ENCODE data around the gene PCOLCE2.

GRCh38 chr3:142934128-142934886 is 45.4 kb upstream of the PCOLCE2 start:
- TF ChIP-seq TAF1 (conservative IDR thresholded peaks at IDR 0.05) (no peak), CTCF (IDR thresholded peaks at IDR 0.05; ENCODE audit: low read depth, low read length, missing input control) (no peak), JUND (IDR thresholded peaks at IDR 0.05) (no peak), REST (IDR thresholded peaks at IDR 0.05) (no peak), GABPA (IDR thresholded peaks at IDR 0.05 in 1 of 2, conservative IDR thresholded peaks at IDR 0.05 in 1 of 2) (no peak), EGR1 (IDR thresholded peaks at IDR 0.05; ENCODE audit: low read depth in 2 of 2) (no peak), SP1 (IDR thresholded peaks at IDR 0.05) (no peak), RAD21 (IDR thresholded peaks at IDR 0.05) (no peak), HNF4G (IDR thresholded peaks at IDR 0.05) (no peak), FOXA2 (IDR thresholded peaks at IDR 0.05) (no peak), RXRA (IDR thresholded peaks at IDR 0.05) (no peak)
